Measurements from ENCODE around the gene ATP8B4. TPM values are rescaled to one million over a fixed set of nuclear protein-coding genes. Genes with fewer than 3 reads are reported as not detected.

Gene ATP8B4
- total and polyA plus RNA-seq, 10 of the 15 experiments (the other 5 are each of a cell fraction or from before 2014, with no cell fraction given), result 0.02 to 0.94 (median 0.19) TPM

GRCh38 chr15:49889536-49889935 is 229.5 kb downstream of the ATP8B4 start (continued):
- TF ChIP-seq ZNF687 (IDR thresholded peaks at IDR 0.05) (no peak), ZNF24 (IDR thresholded peaks at IDR 0.05) (no peak), EP300 (IDR thresholded peaks at IDR 0.05; ENCODE audit: borderline replicate concordance in 1 of 2, control insufficient read depth in 1 of 2, low read depth in 2 of 2, low read length in 2 of 2) (no peak), ELK1 (IDR thresholded peaks at IDR 0.05; ENCODE audit: low read depth, low read length) (no peak), IRF4 (IDR thresholded peaks at IDR 0.05; ENCODE audit: low read depth, low read length) (no peak), TARDBP (IDR thresholded peaks at IDR 0.05; ENCODE audit: borderline replicate concordance) (no peak), TCF7 (IDR thresholded peaks at IDR 0.05; ENCODE audit: borderline replicate concordance) (no peak), BACH1 (IDR thresholded peaks at IDR 0.05; ENCODE audit: borderline replicate concordance) (no peak)

DNA sequence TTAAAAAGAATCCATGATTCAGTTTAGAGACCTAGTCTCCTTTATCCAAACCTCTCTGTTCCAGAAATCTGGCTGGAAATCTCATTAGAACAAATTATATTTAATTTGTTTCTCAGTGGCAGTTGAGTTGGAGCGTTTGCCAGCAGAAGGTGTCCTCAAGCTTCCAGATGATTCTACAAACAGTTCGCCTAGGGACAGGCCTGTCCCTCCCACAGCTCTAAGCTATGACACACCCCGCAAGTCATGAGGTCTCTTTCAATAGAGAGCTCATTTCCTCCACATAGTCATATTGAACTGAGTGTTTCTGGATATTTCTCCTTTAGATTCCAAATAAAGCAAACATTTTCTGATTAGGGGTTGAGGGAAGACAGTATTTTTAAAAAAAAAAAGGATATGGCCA is 230.3 kb downstream of the ATP8B4 start:
- Histone ChIP-seq H3K4me2 (ENCODE audit: control insufficient read depth, insufficient read depth) (no peak overlapping the region), H3K4me1 (ENCODE audit: control insufficient read depth, insufficient read depth, low read length) (no peaks in the 10 kb centered on the region), H4K20me1 (ENCODE audit: control insufficient read depth, insufficient read depth) (no peaks in the 10 kb centered on the region), H3K36me3 (ENCODE audit: control insufficient read depth in 2 of 2, insufficient read depth in 2 of 2, low read length in 1 of 2) (no peaks in the 10 kb centered on the region), H3K4me3 (no peak overlapping the region), H3K79me2 (ENCODE audit: control insufficient read depth, insufficient read depth, low read length) (no peaks in the 10 kb centered on the region), H2AFZ (ENCODE audit: control insufficient read depth, low read depth, low read length) (no peak overlapping the region), H3K27me3 (replicated peaks in 1 of 2; ENCODE audit: control insufficient read depth in 2 of 2, insufficient read depth in 2 of 2, low read length in 1 of 2) (no peaks in the 10 kb centered on the region), H3K27ac (ENCODE audit: control insufficient read depth, insufficient read depth) (no peak overlapping the region), H3K9me3 (replicated peaks; ENCODE audit: control insufficient read depth, insufficient read depth, low read length) (no peaks in the 10 kb centered on the region), H3K9ac (ENCODE audit: control insufficient read depth, insufficient read depth, low read length) (no peak overlapping the region)
- TF ChIP-seq, protein P1, sequence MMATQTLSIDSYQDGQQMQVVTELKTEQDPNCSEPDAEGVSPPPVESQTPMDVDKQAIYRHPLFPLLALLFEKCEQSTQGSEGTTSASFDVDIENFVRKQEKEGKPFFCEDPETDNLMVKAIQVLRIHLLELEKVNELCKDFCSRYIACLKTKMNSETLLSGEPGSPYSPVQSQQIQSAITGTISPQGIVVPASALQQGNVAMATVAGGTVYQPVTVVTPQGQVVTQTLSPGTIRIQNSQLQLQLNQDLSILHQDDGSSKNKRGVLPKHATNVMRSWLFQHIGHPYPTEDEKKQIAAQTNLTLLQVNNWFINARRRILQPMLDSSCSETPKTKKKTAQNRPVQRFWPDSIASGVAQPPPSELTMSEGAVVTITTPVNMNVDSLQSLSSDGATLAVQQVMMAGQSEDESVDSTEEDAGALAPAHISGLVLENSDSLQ (IDR thresholded peaks at IDR 0.05), result no peak
- no peak for TF ChIP-seq ZZZ3 (IDR thresholded peaks at IDR 0.05; ENCODE audit: control insufficient read depth, insufficient read length, low read depth)
- intact Hi-C loops (cut with micrococcal nuclease; ENCODE audit: unreplicated experiment), result no loop called here
- no TSS peak for BruUV-seq (replicated peaks)
- ChIA-PET SMC1A (ENCODE audit: uncharacterized antibody, unreplicated experiment) (no interaction called here), RAD21 (ENCODE audit: unreplicated experiment) (no interaction called here), POLR2A (no interaction called here), CTCF (interaction anchor here (0.5 kb wide), 1 partner anchor 1027 kb away, joined by 3 read pairs; no protein-coding TSS in a partner anchor)
- DNase-seq (ENCODE audit: low read depth, low spot score) (no peak), ATAC-seq (no peak), FAIRE-seq (no peak)
- in situ Hi-C loops (cut with MboI), result no loop called here
- 43% methylated on average over 3 of the region's 3 CpGs for WGBS (ENCODE audit: insufficient coverage, insufficient replicate concordance, low lambda C conversion rate, missing lambda C conversion rate)

Measured in GM12878 (cell line).